Skeletal muscle tissue (tissue), 4 donors: ENCODE measurements around the gene KRTAP5-1. TPM values are rescaled to one million over a fixed set of nuclear protein-coding genes. Genes with fewer than 3 reads are reported as not detected.
"Not testable (repeated sequence)": the region's sequence is repeated elsewhere in the genome, so short reads cannot be mapped to it uniquely, and the experiment has no call there.

ENCODE experiments used
- H3K27ac ChIP-seq: one replicate; pipeline ENCODE4 v1.7.0; 2013; ENCODE audit warnings: mild to moderate bottlenecking, low read depth, low read length, inconsistent platforms
- H3K27me3 ChIP-seq, 3 donors: one replicate each; pipeline ENCODE4 v1.7.0; 2013; ENCODE audit warnings: low read length in 3 of 3; ENCODE audit not compliant: control insufficient read depth in 3 of 3, insufficient read depth in 3 of 3
- H3K36me3 ChIP-seq, 3 donors: one replicate each; pipeline ENCODE4 v1.7.0; 2013; ENCODE audit warnings: low read length in 3 of 3; ENCODE audit not compliant: control insufficient read depth in 3 of 3, insufficient read depth in 3 of 3
- H3K4me1 ChIP-seq, 3 donors: one replicate each; pipeline ENCODE4 v1.7.0; 2013; ENCODE audit warnings: low read length in 3 of 3, mild to moderate bottlenecking in 3 of 3; ENCODE audit not compliant: control insufficient read depth in 3 of 3, insufficient read depth in 3 of 3
- H3K4me3 ChIP-seq, 3 donors: one replicate each; pipeline ENCODE4 v1.7.0; 2013; ENCODE audit warnings: low read length in 3 of 3
- H3K9ac ChIP-seq, 3 donors: one replicate each; pipeline ENCODE4 v1.7.0; 2013; ENCODE audit warnings: low read length in 3 of 3, mild to moderate bottlenecking in 3 of 3, moderate library complexity in 2 of 3, low read depth in 1 of 3
- H3K9me3 ChIP-seq, 3 donors: one replicate each; pipeline ENCODE4 v1.7.0; 2013; ENCODE audit warnings: low read length in 3 of 3; ENCODE audit not compliant: control insufficient read depth in 3 of 3
- total RNA-seq: library from RNA; depleted of rRNA; stranded (reverse); fragments of >200 nt; gene quantifications from one replicate; pipeline ENCODE4 v1.2.3, GENCODE V29; 2014
- donor health status: Osteomylitis.

KRTAP5-1 gene, protein sequence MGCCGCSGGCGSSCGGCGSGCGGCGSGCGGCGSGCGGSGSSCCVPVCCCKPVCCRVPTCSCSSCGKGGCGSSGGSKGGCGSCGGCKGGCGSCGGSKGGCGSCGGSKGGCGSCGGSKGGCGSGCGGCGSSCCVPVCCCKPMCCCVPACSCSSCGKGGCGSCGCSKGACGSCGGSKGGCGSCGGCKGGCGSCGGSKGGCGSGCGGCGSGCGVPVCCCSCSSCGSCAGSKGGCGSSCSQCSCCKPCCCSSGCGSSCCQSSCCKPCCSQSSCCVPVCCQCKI
- not detected for total RNA-seq

DNA sequence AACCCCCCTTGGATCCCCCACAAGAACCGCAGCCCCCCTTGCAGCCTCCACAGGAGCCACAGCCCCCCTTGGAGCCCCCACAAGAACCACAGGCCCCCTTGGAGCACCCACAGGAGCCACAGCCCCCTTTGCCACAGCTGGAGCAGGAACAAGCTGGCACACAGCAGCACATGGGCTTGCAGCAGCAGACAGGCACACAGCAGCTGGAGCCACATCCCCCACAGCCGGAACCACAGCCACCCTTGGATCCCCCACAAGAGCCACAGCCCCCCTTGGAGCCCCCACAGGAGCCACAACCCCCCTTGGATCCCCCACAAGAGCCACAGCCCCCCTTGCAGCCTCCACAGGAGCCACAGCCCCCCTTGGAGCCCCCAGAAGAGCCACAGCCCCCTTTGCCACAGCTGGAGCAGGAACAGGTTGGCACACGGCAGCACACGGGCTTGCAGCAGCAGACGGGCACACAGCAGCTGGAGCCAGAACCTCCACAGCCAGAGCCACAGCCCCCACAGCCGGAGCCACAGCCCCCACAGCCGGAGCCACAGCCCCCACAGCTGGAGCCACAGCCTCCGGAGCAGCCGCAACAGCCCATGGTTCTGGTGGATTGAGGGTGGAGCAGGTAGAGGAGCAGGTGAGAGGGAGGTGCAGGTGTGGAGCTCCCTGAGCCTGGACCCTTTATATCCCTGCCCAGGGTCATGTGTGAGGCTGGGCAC, at the start of gene KRTAP5-1:
Gene KRTAP5-1 (minus strand): TSS at position 623 of the 710 bp plus-strand sequence. CDS start 34 bp downstream, at position 589.
- peaks cover 0 to 18% (median 17%) of the 10 kb centered on the region in 3 donors for H3K4me1 ChIP-seq
- not testable (repeated sequence) for H3K27ac ChIP-seq, H3K9ac ChIP-seq, H3K36me3 ChIP-seq, H3K4me3 ChIP-seq, H3K27me3 ChIP-seq, H3K9me3 ChIP-seq

GRCh38 chr11:1633864-1634263, 48.8 kb upstream of the KRTAP5-1 start:
- Histone ChIP-seq H3K36me3 (no peaks in the 10 kb centered on the region), H3K27me3 (peaks cover 18 to 38% (median 36%) of the 10 kb centered on the region in 3 donors), H3K4me1 (peaks cover 0 to 4% (median 4%) of the 10 kb centered on the region in 3 donors), H3K27ac (no peak overlapping the region), H3K9ac (no peak overlapping the region), H3K9me3 (no peaks in the 10 kb centered on the region), H3K4me3 (no peak overlapping the region)

DNA sequence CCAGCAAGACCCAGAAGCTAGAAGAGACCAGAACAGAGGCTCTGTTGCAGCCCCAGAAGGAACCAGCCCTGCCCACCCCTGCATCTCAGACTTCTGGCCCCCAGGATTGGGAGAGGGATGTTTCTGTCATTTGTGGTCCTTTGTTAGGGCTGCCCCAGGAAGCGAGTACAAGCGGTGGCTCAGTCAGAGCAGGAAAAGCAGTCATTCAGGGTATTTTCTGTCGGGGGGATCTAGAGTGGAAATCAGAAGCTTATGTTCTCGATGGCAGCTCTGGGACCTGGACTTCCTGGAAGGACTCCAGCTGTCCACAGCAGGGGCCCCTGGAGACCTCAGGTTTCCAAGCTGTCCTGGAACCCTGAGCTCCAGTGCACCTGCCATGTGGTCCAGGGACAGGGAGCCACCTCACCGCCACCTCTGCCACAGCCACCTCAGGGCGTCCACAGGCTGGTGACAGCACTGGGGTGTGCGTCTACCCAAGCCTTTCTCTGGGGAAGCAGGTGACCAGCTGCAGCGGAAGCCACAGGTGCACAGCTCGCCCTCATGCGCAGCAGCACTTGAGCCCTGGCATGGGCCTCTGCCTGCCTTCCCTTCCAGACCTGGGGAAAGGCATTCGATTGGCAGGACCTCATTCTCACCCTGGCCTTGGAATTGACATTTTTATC, 47.1 kb upstream of the KRTAP5-1 start:
- no peaks in the 10 kb centered on the region for H3K9me3 ChIP-seq
- peaks cover 25 to 45% (median 43%) of the 10 kb centered on the region in 3 donors for H3K27me3 ChIP-seq
- H3K4me1 ChIP-seq, result peaks cover 0 to 4% (median 4%) of the 10 kb centered on the region in 3 donors
- no peak overlapping the region for H3K4me3 ChIP-seq
- no peaks in the 10 kb centered on the region for H3K36me3 ChIP-seq
- no peak overlapping the region for H3K9ac ChIP-seq
- H3K27ac ChIP-seq, result no peak overlapping the region

GRCh38 chr11:1631066-1631568, 46.0 kb upstream of the KRTAP5-1 start:
- Histone ChIP-seq H3K27me3 (peaks cover 26 to 45% (median 41%) of the 10 kb centered on the region in 3 donors), H3K9me3 (no peaks in the 10 kb centered on the region), H3K4me1 (peaks cover 0 to 4% (median 4%) of the 10 kb centered on the region in 3 donors)

GRCh38 chr11:1630271-1630670, 45.2 kb upstream of the KRTAP5-1 start:
- H3K27ac ChIP-seq, result no peak overlapping the region
- peaks cover 28 to 47% (median 37%) of the 10 kb centered on the region in 3 donors for H3K27me3 ChIP-seq
- no peak overlapping the region for H3K4me3 ChIP-seq
- H3K9me3 ChIP-seq, result no peaks in the 10 kb centered on the region
- no peak overlapping the region for H3K9ac ChIP-seq
- no peaks in the 10 kb centered on the region for H3K36me3 ChIP-seq
- peaks cover 0 to 4% (median 4%) of the 10 kb centered on the region in 3 donors for H3K4me1 ChIP-seq

More at GRCh38 chr11:1631066-1631568, 46.0 kb upstream of the KRTAP5-1 start:
- no peak overlapping the region for H3K9ac ChIP-seq
- H3K4me3 ChIP-seq, result no peak overlapping the region
- H3K36me3 ChIP-seq, result no peaks in the 10 kb centered on the region
- no peak overlapping the region for H3K27ac ChIP-seq

GRCh38 chr11:1629326-1630185, 44.5 kb upstream of the KRTAP5-1 start, which contains the start of gene KRTAP5-5:
KRTAP5-5 (plus strand) TSS chr11:1629775; CDS start chr11:1629841, 66 bp downstream.
- Histone ChIP-seq H3K4me1 (peaks cover 0 to 4% (median 4%) of the 10 kb centered on the region in 3 donors), H3K4me3 (no peak within 1 kb of the TSS), H3K36me3 (no peaks in the 10 kb centered on the region), H3K27me3 (peaks cover 34 to 52% (median 34%) of the 10 kb centered on the region in 3 donors), H3K9ac (peak within 1 kb of the TSS in 1 of 3 donors; percentile 11), H3K27ac (no peak within 1 kb of the TSS), H3K9me3 (no peaks in the 10 kb centered on the region)

DNA sequence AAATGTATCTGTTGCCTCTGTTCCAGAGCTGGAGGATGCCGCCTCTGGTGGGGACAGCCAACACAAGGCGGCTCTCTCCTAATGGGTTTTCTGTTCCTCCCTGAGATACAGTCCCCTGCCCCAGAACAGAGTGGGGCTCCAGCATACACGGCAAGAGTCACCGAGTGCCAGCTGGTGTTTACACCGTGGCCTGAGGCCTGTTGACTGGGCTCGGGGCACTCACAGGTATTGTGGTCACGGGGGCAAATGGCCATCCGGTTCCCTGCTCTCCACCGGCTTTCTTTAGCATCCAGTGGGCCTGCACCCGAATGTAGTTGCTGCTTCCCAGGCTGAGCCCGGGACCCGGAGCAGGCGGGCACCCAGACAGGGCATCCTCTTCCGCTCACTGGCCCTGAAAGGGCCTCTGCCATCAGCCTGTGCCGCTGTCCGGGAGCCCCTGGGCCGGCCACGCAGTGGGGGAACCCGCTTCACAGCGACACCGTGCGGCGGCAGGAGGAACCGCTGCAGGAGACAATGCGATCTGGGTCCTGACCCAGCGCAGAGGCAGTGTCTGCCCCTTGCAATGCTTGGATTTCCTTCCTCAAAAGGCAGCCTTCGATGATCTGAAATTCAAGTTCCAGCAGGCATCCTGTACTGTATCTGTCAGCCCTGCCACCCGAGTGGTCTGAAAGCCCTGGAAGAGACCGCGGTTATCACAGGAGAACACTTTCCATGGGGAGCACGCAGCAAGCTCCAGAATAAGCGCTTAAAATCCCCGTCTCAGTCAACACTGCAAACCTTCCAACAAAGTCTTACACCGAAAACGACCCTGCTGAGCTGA, 43.6 kb upstream of the KRTAP5-1 start:
- Histone ChIP-seq H3K36me3 (no peaks in the 10 kb centered on the region), H3K27ac (no peak overlapping the region), H3K9me3 (no peaks in the 10 kb centered on the region), H3K27me3 (peaks cover 32 to 48% (median 34%) of the 10 kb centered on the region in 3 donors), H3K9ac (peak overlapping the region in 1 of 3 donors; percentile 11), H3K4me1 (peaks cover 0 to 4% (median 4%) of the 10 kb centered on the region in 3 donors), H3K4me3 (no peak overlapping the region)

GRCh38 chr11:1625541-1625940, 40.5 kb upstream of the KRTAP5-1 start:
- Histone ChIP-seq H3K36me3 (no peaks in the 10 kb centered on the region), H3K27ac (no peak overlapping the region), H3K4me3 (no peak overlapping the region), H3K9me3 (no peaks in the 10 kb centered on the region), H3K9ac (no peak overlapping the region), H3K27me3 (peaks cover 14 to 31% (median 19%) of the 10 kb centered on the region in 3 donors), H3K4me1 (peaks cover 0 to 4% (median 0%) of the 10 kb centered on the region in 3 donors)
